ENCODE measurements around the gene RABAC1.

DNA sequence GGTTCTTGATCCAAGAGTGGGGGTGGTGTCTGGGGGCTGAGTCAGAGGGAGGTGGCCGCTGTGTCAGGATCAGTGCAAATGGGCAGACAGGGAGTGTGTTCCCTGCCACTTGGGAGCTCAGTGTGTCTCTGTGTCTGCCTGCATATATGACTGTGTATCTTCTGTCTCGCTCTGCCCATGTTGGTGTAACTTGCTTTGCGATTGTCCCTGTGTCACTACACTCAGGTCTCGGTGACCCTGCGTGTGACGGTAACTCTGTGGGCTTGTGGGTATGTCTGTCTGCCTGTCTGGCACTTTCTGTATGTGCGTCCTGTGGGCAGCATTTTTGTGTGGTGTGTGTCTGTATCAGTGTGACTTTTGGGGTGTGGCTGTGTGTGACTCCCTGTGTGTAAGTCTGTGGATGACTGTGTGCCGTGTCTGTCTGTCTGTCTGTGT, 22.7 kb downstream of the RABAC1 start:
- TF ChIP-seq, protein P1, sequence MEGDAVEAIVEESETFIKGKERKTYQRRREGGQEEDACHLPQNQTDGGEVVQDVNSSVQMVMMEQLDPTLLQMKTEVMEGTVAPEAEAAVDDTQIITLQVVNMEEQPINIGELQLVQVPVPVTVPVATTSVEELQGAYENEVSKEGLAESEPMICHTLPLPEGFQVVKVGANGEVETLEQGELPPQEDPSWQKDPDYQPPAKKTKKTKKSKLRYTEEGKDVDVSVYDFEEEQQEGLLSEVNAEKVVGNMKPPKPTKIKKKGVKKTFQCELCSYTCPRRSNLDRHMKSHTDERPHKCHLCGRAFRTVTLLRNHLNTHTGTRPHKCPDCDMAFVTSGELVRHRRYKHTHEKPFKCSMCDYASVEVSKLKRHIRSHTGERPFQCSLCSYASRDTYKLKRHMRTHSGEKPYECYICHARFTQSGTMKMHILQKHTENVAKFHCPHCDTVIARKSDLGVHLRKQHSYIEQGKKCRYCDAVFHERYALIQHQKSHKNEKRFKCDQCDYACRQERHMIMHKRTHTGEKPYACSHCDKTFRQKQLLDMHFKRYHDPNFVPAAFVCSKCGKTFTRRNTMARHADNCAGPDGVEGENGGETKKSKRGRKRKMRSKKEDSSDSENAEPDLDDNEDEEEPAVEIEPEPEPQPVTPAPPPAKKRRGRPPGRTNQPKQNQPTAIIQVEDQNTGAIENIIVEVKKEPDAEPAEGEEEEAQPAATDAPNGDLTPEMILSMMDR (IDR thresholded peaks at IDR 0.05; ENCODE audit: insufficient read depth, low read length), result no peak
- TF ChIP-seq, protein P2, sequence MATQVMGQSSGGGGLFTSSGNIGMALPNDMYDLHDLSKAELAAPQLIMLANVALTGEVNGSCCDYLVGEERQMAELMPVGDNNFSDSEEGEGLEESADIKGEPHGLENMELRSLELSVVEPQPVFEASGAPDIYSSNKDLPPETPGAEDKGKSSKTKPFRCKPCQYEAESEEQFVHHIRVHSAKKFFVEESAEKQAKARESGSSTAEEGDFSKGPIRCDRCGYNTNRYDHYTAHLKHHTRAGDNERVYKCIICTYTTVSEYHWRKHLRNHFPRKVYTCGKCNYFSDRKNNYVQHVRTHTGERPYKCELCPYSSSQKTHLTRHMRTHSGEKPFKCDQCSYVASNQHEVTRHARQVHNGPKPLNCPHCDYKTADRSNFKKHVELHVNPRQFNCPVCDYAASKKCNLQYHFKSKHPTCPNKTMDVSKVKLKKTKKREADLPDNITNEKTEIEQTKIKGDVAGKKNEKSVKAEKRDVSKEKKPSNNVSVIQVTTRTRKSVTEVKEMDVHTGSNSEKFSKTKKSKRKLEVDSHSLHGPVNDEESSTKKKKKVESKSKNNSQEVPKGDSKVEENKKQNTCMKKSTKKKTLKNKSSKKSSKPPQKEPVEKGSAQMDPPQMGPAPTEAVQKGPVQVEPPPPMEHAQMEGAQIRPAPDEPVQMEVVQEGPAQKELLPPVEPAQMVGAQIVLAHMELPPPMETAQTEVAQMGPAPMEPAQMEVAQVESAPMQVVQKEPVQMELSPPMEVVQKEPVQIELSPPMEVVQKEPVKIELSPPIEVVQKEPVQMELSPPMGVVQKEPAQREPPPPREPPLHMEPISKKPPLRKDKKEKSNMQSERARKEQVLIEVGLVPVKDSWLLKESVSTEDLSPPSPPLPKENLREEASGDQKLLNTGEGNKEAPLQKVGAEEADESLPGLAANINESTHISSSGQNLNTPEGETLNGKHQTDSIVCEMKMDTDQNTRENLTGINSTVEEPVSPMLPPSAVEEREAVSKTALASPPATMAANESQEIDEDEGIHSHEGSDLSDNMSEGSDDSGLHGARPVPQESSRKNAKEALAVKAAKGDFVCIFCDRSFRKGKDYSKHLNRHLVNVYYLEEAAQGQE (IDR thresholded peaks at IDR 0.05; ENCODE audit: insufficient replicate concordance, low read depth), result no peak
- TF ChIP-seq POLR2AphosphoS5 (IDR thresholded peaks at IDR 0.05; ENCODE audit: low read depth), result no peak

All from HL-60 (cell line).